Right ventricle myocardium inferior (tissue), 1 donor: ENCODE results near the gene WDFY2. TPM values are rescaled to one million over a fixed set of nuclear protein-coding genes. Genes with fewer than 3 reads are reported as not detected.

Source experiments
- ATAC-seq: fragments of 200-7000 bp; cut with Tn5 transposase; one replicate; pipeline ENCODE4 v1.9.1; 2020; ENCODE audit warnings: mild to moderate bottlenecking, moderate library complexity
- DNase-seq: peaks from one replicate; pipeline ENCODE4 v3.0.0; 2021; ENCODE audit errors: missing footprints
- intact Hi-C: fragments of 100-400 bp; cut with DNase I; formaldehyde crosslinking; loops from one replicate; pipeline ENCODE4 v1.11.0; 2022
- total RNA-seq: library from RNA; stranded (reverse); fragmentation: NEBNext Ultra II Directional; extraction: Animal tissue kit (Norgen Biotek cat#: 25700); gene quantifications from one replicate; pipeline ENCODE4 v1.2.1, GENCODE V29; 2021
- donor health status: DM: no; HTN: yes; CAD: no; lungs with severe emphysema.

Gene WDFY2
- total RNA-seq, 1 donor from 2014 or later: 4.7 TPM

- intact Hi-C loops: no loop called here
- no peak for ATAC-seq
Measured at GRCh38 chr13:51742031-51742430, 157.8 kb downstream of the WDFY2 start.

GRCh38 chr13:51742611-51743010 lies 158.3 kb downstream of the WDFY2 start:
- no peak for DNase-seq
- no peak for ATAC-seq
- intact Hi-C loops: no loop called here

More at GRCh38 chr13:51742031-51742430, 157.8 kb downstream of the WDFY2 start:
- DNase-seq: no peak

- DNase-seq (peak; percentile 30), ATAC-seq (no peak)
- intact Hi-C loops: no loop called here
Measured at GRCh38 chr13:51745243-51745642, 161.0 kb downstream of the WDFY2 start.

GRCh38 chr13:51746802-51747201 lies 162.5 kb downstream of the WDFY2 start:
- intact Hi-C loops: no loop called here
- ATAC-seq: peak; percentile 59
- DNase-seq: no peak

GRCh38 chr13:51747438-51748434 lies 163.5 kb downstream of the WDFY2 start:
- DNase-seq (no peak), ATAC-seq (no peak)
- intact Hi-C loops: no loop called here

- intact Hi-C loops: no loop called here
- ATAC-seq (no peak), DNase-seq (no peak)
Measured at GRCh38 chr13:51756651-51757050, 172.4 kb downstream of the WDFY2 start.

- DNase-seq (no peak), ATAC-seq (no peak)
- intact Hi-C loops: no loop called here
Measured at GRCh38 chr13:51758691-51759090, 174.4 kb downstream of the WDFY2 start.

GRCh38 chr13:51759240-51759639 lies 175.0 kb downstream of the WDFY2 start:
- ATAC-seq: no peak
- intact Hi-C loops: no loop called here
- no peak for DNase-seq

- no peak for ATAC-seq
Measured at GRCh38 chr13:51760592-51760991, 176.3 kb downstream of the WDFY2 start.

GRCh38 chr13:51761643-51762350 lies 177.5 kb downstream of the WDFY2 start:
- DNase-seq: no peak
- ATAC-seq: no peak
- intact Hi-C loops: no loop called here

More at GRCh38 chr13:51760592-51760991, 176.3 kb downstream of the WDFY2 start:
- DNase-seq: no peak
- intact Hi-C loops: no loop called here

- intact Hi-C loops: no loop called here
- ATAC-seq: no peak
- DNase-seq: no peak
Measured at GRCh38 chr13:51763486-51763885, 179.2 kb downstream of the WDFY2 start.

GRCh38 chr13:51764184-51765141 lies 180.2 kb downstream of the WDFY2 start:
- ATAC-seq: peak; percentile 93
- peak; percentile 79 for DNase-seq
- intact Hi-C loops: no loop called here

GRCh38 chr13:51765142-51765515 lies 180.9 kb downstream of the WDFY2 start:
- ATAC-seq (no peak), DNase-seq (no peak)
- intact Hi-C loops: no loop called here

- DNase-seq (no peak), ATAC-seq (no peak)
- intact Hi-C loops: no loop called here
Measured at GRCh38 chr13:51767100-51767499, 182.8 kb downstream of the WDFY2 start.

- intact Hi-C loops: no loop called here
- no peak for ATAC-seq
- DNase-seq: no peak
Measured at GRCh38 chr13:51768378-51768921, 184.2 kb downstream of the WDFY2 start.

- no peak for ATAC-seq
- no peak for DNase-seq
- intact Hi-C loops: no loop called here
Measured at GRCh38 chr13:51768976-51769375, 184.7 kb downstream of the WDFY2 start.

GRCh38 chr13:51769455-51770127 lies 185.3 kb downstream of the WDFY2 start:
- ATAC-seq (peak; percentile 89), DNase-seq (peak; percentile 78)
- intact Hi-C loops: no loop called here

GRCh38 chr13:51770160-51770559 lies 185.9 kb downstream of the WDFY2 start:
- ATAC-seq: no peak
- intact Hi-C loops: no loop called here
- peak; percentile 66 for DNase-seq
